Coronary artery (tissue), 2 donors: Measurements from ENCODE around the gene TXNDC8.

Source experiments
- DNase-seq: peaks from one replicate; pipeline ENCODE4 v3.0.0-alpha.2; 2017; ENCODE audit warnings: low spot score
- H3K27ac ChIP-seq, 2 donors: fragments of 200-600 bp; sonication (generic); one replicate each; pipeline ENCODE4 v1.5.1; 2016 to 2019
- H3K4me3 ChIP-seq: fragments of 200-600 bp; sonication (generic); 2 replicates; pipeline ENCODE4 v1.5.1; 2016; ENCODE audit warnings: mild to moderate bottlenecking, moderate library complexity
- TF ChIP-seq, protein P1 (sequence below): fragments of 200-600 bp; sonication (generic); IDR thresholded peaks from one replicate; pipeline ENCODE4 v1.5.1; 2019; ENCODE audit warnings: antibody characterized with exemption

The TXNDC8 gene

DNA sequence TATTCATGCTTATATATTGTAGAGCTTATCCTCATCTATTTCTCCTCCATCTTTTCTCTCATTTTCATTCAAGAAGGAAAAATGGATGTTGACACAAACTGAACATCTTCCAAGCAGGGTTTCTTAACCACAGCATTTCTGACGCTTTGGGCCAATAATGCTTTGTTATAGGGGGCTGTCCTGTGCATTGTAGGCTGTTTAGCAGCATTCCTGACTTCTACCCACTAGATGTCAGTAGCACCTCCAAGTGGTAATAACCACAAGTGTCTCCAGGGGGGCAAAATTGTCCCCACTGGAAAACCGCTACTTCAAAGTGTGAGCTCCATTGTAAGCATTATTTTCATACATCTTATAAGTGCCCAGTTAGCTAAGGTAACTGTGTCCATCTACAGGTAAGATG is 2.6 kb upstream of the TXNDC8 start:
- TF ChIP-seq, protein P1, sequence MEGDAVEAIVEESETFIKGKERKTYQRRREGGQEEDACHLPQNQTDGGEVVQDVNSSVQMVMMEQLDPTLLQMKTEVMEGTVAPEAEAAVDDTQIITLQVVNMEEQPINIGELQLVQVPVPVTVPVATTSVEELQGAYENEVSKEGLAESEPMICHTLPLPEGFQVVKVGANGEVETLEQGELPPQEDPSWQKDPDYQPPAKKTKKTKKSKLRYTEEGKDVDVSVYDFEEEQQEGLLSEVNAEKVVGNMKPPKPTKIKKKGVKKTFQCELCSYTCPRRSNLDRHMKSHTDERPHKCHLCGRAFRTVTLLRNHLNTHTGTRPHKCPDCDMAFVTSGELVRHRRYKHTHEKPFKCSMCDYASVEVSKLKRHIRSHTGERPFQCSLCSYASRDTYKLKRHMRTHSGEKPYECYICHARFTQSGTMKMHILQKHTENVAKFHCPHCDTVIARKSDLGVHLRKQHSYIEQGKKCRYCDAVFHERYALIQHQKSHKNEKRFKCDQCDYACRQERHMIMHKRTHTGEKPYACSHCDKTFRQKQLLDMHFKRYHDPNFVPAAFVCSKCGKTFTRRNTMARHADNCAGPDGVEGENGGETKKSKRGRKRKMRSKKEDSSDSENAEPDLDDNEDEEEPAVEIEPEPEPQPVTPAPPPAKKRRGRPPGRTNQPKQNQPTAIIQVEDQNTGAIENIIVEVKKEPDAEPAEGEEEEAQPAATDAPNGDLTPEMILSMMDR: no peak
- Histone ChIP-seq H3K4me3 (no peak overlapping the region), H3K27ac (no peak overlapping the region)
- no peak for DNase-seq

- TF ChIP-seq, protein P1: no peak
- DNase-seq: no peak
- H3K4me3 ChIP-seq: no peak overlapping the region
- no peak overlapping the region for H3K27ac ChIP-seq
These were observed 480 bp upstream of the TXNDC8 start for GRCh38 chr9:110338143-110338542.

- DNase-seq: no peak
- no peak overlapping the region for H3K27ac ChIP-seq
- TF ChIP-seq, protein P1: no peak
These were observed 1.3 kb downstream of the TXNDC8 start for GRCh38 chr9:110336363-110336762.

GRCh38 chr9:110334871-110335270 is 2.8 kb downstream of the TXNDC8 start:
- no peak overlapping the region for H3K4me3 ChIP-seq
- TF ChIP-seq, protein P1: no peak
- H3K27ac ChIP-seq: no peak overlapping the region
- DNase-seq: no peak

More at GRCh38 chr9:110336363-110336762, 1.3 kb downstream of the TXNDC8 start:
- no peak overlapping the region for H3K4me3 ChIP-seq

- TF ChIP-seq, protein P1: no peak
- DNase-seq: no peak
- Histone ChIP-seq H3K27ac (no peak overlapping the region), H3K4me3 (no peak overlapping the region)
These were observed 3.5 kb downstream of the TXNDC8 start for GRCh38 chr9:110334183-110334582.

GRCh38 chr9:110332766-110333165 is 4.9 kb downstream of the TXNDC8 start:
- DNase-seq: no peak
- TF ChIP-seq, protein P1: no peak
- Histone ChIP-seq H3K4me3 (no peak overlapping the region), H3K27ac (no peak overlapping the region)

GRCh38 chr9:110330484-110331105 is 7.1 kb downstream of the TXNDC8 start:
- no peak overlapping the region for H3K4me3 ChIP-seq
- TF ChIP-seq, protein P1: no peak
- H3K27ac ChIP-seq: no peak overlapping the region
- DNase-seq: no peak
